ENCODE measurements around the gene RELB. TPM values are rescaled to one million over a fixed set of nuclear protein-coding genes. Genes with fewer than 3 reads are reported as not detected.

Gene RELB
- total and polyA plus RNA-seq, 2 donors (not counting 3 experiments of a cell fraction or from before 2014, with no cell fraction given) = 13.2 to 14.4 TPM

GRCh38 chr19:45046355-45046754 lies 45.1 kb downstream of the RELB start:
- H2AFZ ChIP-seq (ENCODE audit: low read depth, low read length) = no peak overlapping the region
- no peaks in the 10 kb centered on the region for H3K9me3 ChIP-seq (replicated peaks; ENCODE audit: control insufficient read depth, insufficient read depth, low read length)
- peaks cover 68% of the 10 kb centered on the region for H3K79me2 ChIP-seq (ENCODE audit: control insufficient read depth, insufficient read depth, low read length)
- H4K20me1 ChIP-seq (replicated peaks; ENCODE audit: control insufficient read depth, extremely low read depth, insufficient read depth, low read length) = no peaks in the 10 kb centered on the region
- dilution Hi-C loops (cut with MboI; ENCODE audit: extremely low pct_ligation_motif_present, low sequenced_read_pairs) = no loop called here
- H3K9ac ChIP-seq (replicated peaks; ENCODE audit: extremely low read depth, insufficient read depth, low read length) = no peak overlapping the region
- BruUV-seq (replicated peaks) = no TSS peak
- H3K9me1 ChIP-seq (replicated peaks; ENCODE audit: control insufficient read depth, extremely low read depth, insufficient read depth, low read length) = no peaks in the 10 kb centered on the region
- no peak for TF ChIP-seq CTCF (IDR thresholded peaks at IDR 0.05; ENCODE audit: extremely low read depth in 1 of 2, insufficient read depth in 1 of 2, low read depth in 1 of 2, low read length in 2 of 2)
- TF ChIP-seq MYC (IDR thresholded peaks at IDR 0.05; ENCODE audit: low read depth, low read length) = no peak
- no peak for TF ChIP-seq FOS (IDR thresholded peaks at IDR 0.05; ENCODE audit: borderline replicate concordance, insufficient read depth, low read length)
- no peak for TF ChIP-seq MAX (IDR thresholded peaks at IDR 0.05; ENCODE audit: insufficient read depth, insufficient read length)
- no peak for TF ChIP-seq GATA2 (IDR thresholded peaks at IDR 0.05; ENCODE audit: insufficient read depth, insufficient read length, low read depth, low read length)
- no peak for TF ChIP-seq POLR2AphosphoS5 (IDR thresholded peaks at IDR 0.05; ENCODE audit: insufficient read depth, low read depth, low read length)
- intact Hi-C loops (cut with micrococcal nuclease) = no loop called here
- FAIRE-seq (no peak), DNase-seq (ENCODE audit: low read depth, low spot score) (no peak)
- no peak overlapping the region for H3K27ac ChIP-seq (ENCODE audit: insufficient read depth, low read depth, low read length)
- H3K36me3 ChIP-seq (ENCODE audit: control insufficient read depth in 2 of 2, extremely low read depth in 1 of 2, insufficient read depth in 2 of 2, low read length in 2 of 2) = peaks cover 5 to 26% of the 10 kb centered on the region in 2 experiments
- POLR2A ChIA-PET = no interaction called here
- no peaks in the 10 kb centered on the region for H3K4me1 ChIP-seq (ENCODE audit: control insufficient read depth, extremely low read depth, insufficient read depth, low read length)
- no peak overlapping the region for H3K4me3 ChIP-seq (replicated peaks in 1 of 3; ENCODE audit: insufficient read depth in 1 of 3, low read depth in 1 of 3, low read length in 3 of 3)
- CTCF ChIA-PET = no interaction called here
- no peaks in the 10 kb centered on the region for H3K27me3 ChIP-seq (ENCODE audit: control insufficient read depth in 2 of 2, insufficient read depth in 2 of 2, low read length in 2 of 2)
- H3K4me2 ChIP-seq (ENCODE audit: insufficient read depth, low read length) = no peak overlapping the region
